Liver (tissue), 9 donors: ENCODE data around the gene SLC26A11. TPM values are rescaled to one million over a fixed set of nuclear protein-coding genes. Genes with fewer than 3 reads are reported as not detected.

Experiments
- DNase-seq: peaks from one replicate; pipeline ENCODE4 v3.0.0-alpha.2; 2017; ENCODE audit warnings: low spot score
- H3K27ac ChIP-seq, 2 donors: one replicate each; pipeline ENCODE4 v1.7.0; 2013; ENCODE audit warnings: inconsistent platforms in 2 of 2, low read length in 2 of 2, control low read depth in 1 of 2, low read depth in 1 of 2, mild to moderate bottlenecking in 1 of 2
- H3K27me3 ChIP-seq, 4 donors: one replicate each; pipeline versions ENCODE4 v1.6.1 to v1.7.0; 2013; ENCODE audit warnings: low read length in 3 of 4, inconsistent platforms in 1 of 4, mild to moderate bottlenecking in 1 of 4, moderate library complexity in 1 of 4; ENCODE audit not compliant: control insufficient read depth in 4 of 4, insufficient read depth in 4 of 4
- H3K36me3 ChIP-seq, 4 donors: one replicate each; pipeline versions ENCODE4 v1.6.1 to v1.7.0; 2013; ENCODE audit warnings: low read length in 3 of 4, mild to moderate bottlenecking in 3 of 4, low read depth in 1 of 4, moderate library complexity in 1 of 4; ENCODE audit not compliant: control insufficient read depth in 4 of 4, insufficient read depth in 3 of 4
- H3K4me1 ChIP-seq, 4 donors: one replicate each; pipeline versions ENCODE4 v1.6.1 to v1.7.0; 2013; ENCODE audit warnings: low read length in 3 of 4, mild to moderate bottlenecking in 3 of 4, moderate library complexity in 1 of 4; ENCODE audit not compliant: control insufficient read depth in 4 of 4, insufficient read depth in 4 of 4
- H3K4me3 ChIP-seq, 3 donors: one replicate each; pipeline versions ENCODE4 v1.6.1 to v1.7.0; 2013; ENCODE audit warnings: low read length in 3 of 3, control low read depth in 1 of 3, low read depth in 1 of 3, mild to moderate bottlenecking in 1 of 3
- H3K9ac ChIP-seq, 2 donors: one replicate each; pipeline ENCODE4 v1.7.0; 2013; ENCODE audit warnings: low read length in 2 of 2, mild to moderate bottlenecking in 2 of 2, moderate library complexity in 2 of 2, control low read depth in 1 of 2, low read depth in 1 of 2
- H3K9me3 ChIP-seq, 4 donors: one replicate each; pipeline versions ENCODE4 v1.6.1 to v1.7.0; 2013; ENCODE audit warnings: low read length in 3 of 4; ENCODE audit not compliant: control insufficient read depth in 4 of 4
- FOXA1 ChIP-seq: IDR thresholded peaks from 2 replicates; pipeline ENCODE4 v1.6.1; 2016; ENCODE audit warnings: antibody characterized with exemption
- FOXA2 ChIP-seq: IDR thresholded peaks from 2 replicates; pipeline ENCODE4 v1.6.1; 2016; ENCODE audit warnings: antibody characterized with exemption
- GABPA ChIP-seq, 2 donors: IDR thresholded peaks in 1 of 2; conservative IDR thresholded peaks in 1 of 2; 2 replicates each; pipeline ENCODE4 v1.6.1; 2016; ENCODE audit warnings: antibody characterized with exemption in 2 of 2, mild to moderate bottlenecking in 1 of 2, moderate library complexity in 1 of 2
- HNF4A ChIP-seq, 2 donors: conservative IDR thresholded peaks; 2 replicates each; pipeline ENCODE4 v1.6.1; 2016; ENCODE audit warnings: antibody characterized with exemption in 2 of 2, mild to moderate bottlenecking in 2 of 2
- HNF4G ChIP-seq: IDR thresholded peaks from 2 replicates; pipeline ENCODE4 v1.6.1; 2016; ENCODE audit warnings: antibody characterized with exemption
- JUND ChIP-seq, 2 donors: IDR thresholded peaks; 2 replicates each; pipeline ENCODE4 v1.6.1; 2016; ENCODE audit warnings: antibody characterized with exemption in 2 of 2
- NR2F2 ChIP-seq: IDR thresholded peaks from 2 replicates; pipeline ENCODE4 v1.6.1; 2016; ENCODE audit warnings: antibody characterized with exemption
- RAD21 ChIP-seq, 2 donors: IDR thresholded peaks; 2 replicates each; pipeline ENCODE4 v1.6.1; 2016; ENCODE audit warnings: antibody characterized with exemption in 2 of 2, mild to moderate bottlenecking in 2 of 2
- RXRA ChIP-seq, 2 donors: IDR thresholded peaks; 2 replicates each; pipeline ENCODE4 v1.6.1; 2017 to 2018; ENCODE audit warnings: antibody characterized with exemption in 2 of 2, mild to moderate bottlenecking in 1 of 2
- SP1 ChIP-seq: IDR thresholded peaks from 2 replicates; pipeline ENCODE4 v1.6.1; 2018; ENCODE audit warnings: antibody characterized with exemption, mild to moderate bottlenecking
- TAF1 ChIP-seq: conservative IDR thresholded peaks from 2 replicates; pipeline ENCODE4 v1.6.1; 2016; ENCODE audit warnings: antibody characterized with exemption, mild to moderate bottlenecking
- YY1 ChIP-seq: IDR thresholded peaks from 2 replicates; pipeline ENCODE4 v1.6.1; 2016; ENCODE audit warnings: antibody characterized with exemption, mild to moderate bottlenecking
- WGBS: extraction: QIAGEN DNeasy Blood & Tissue Kit; methylation state at CpG from one replicate; pipeline ENCODE4 v1.1.7; 2013; 5-methylcytosine and 5-hydroxymethylcytosine counted together
- polyA plus RNA-seq, 2 donors: library from polyadenylated mRNA; stranded (reverse) in 1 of 2; unstranded in 1 of 2; fragments of 200-250 nt in 1 of 2; fragments of >200 nt in 1 of 2; fragmentation: Nextera tagmentation in 1 of 2; extraction: Ambion mirVana in 1 of 2; gene quantifications; one replicate each; pipeline versions ENCODE4 v1.2.1 to v1.2.3, GENCODE V29; 2013 to 2015
- total RNA-seq, 2 donors: library from RNA; depleted of rRNA; stranded (reverse); fragments of >200 nt; gene quantifications; one replicate each; pipeline ENCODE4 v1.2.3, GENCODE V29; 2014
- TF ChIP-seq, protein P1 (sequence below): fragments of 150-350 bp; IDR thresholded peaks from 2 replicates; pipeline ENCODE4 v1.5.1; 2017; ENCODE audit warnings: improper control_type of control experiment, low read depth, low read length; ENCODE audit not compliant: missing input control
- TF ChIP-seq, protein P2 (sequence below): IDR thresholded peaks from 2 replicates; pipeline ENCODE4 v1.6.1; 2016; ENCODE audit warnings: antibody characterized with exemption
- TF ChIP-seq, protein P3 (sequence below): IDR thresholded peaks from 2 replicates; pipeline ENCODE4 v1.6.1; 2016; ENCODE audit warnings: antibody characterized with exemption
- TF ChIP-seq, protein P4 (sequence below): IDR thresholded peaks from 2 replicates; pipeline ENCODE4 v1.6.1; 2016; ENCODE audit warnings: antibody characterized with exemption
- donor health status: healthy.
- donor health status: healthy.
- donor health status: healthy.
- donor health status: healthy.
- donor health status: healthy.

SLC26A11 gene
- total and polyA plus RNA-seq, 4 donors, result 3.3 to 8.2 (median 5.6) TPM

DNA sequence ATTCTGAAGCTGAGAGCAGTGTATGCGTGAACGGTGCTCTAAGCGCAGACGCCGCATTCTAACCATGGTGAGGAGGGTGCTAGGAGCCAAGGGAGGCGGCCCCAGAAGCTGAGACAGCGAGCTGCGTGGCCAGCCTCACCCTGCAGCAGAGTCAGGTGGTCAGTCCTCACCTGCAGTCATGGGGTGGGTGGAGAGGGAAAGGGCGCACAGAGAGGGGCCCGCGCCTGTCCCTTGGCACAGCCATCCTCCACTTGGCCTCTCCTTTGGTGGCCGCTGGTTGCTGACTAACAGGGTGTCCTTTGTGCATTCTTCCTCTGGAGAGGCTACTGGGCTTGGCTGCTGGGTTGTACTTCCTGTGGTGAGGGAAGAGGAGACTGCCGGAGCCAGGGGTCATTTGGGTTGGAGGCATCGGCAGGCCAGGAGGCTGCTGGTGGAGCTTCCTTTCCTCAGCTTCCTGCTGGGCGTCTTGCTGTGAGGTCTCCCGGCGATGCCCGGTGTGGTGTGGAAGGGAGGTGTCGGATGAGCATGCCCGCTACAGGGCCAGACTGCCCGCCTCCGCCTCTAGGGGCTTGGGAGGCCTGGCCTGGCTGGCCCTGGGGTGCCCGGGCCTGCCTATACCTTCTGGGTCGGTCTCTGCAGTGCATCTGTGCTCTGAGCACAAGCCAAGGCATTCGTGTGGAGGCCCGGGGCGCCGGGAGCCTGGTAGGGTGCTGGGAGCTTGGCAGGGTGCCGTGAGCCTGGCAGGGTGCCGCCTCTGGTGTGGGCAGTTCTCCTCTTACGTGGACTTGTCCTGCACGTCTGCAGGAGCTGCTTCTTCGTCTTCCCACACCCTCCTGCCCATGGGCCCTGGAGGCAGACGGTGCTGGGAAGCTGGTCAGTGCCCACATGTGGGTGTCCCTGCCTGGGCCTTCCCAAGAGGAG, 57.8 kb downstream of the SLC26A11 start:
- TF ChIP-seq, protein P1, sequence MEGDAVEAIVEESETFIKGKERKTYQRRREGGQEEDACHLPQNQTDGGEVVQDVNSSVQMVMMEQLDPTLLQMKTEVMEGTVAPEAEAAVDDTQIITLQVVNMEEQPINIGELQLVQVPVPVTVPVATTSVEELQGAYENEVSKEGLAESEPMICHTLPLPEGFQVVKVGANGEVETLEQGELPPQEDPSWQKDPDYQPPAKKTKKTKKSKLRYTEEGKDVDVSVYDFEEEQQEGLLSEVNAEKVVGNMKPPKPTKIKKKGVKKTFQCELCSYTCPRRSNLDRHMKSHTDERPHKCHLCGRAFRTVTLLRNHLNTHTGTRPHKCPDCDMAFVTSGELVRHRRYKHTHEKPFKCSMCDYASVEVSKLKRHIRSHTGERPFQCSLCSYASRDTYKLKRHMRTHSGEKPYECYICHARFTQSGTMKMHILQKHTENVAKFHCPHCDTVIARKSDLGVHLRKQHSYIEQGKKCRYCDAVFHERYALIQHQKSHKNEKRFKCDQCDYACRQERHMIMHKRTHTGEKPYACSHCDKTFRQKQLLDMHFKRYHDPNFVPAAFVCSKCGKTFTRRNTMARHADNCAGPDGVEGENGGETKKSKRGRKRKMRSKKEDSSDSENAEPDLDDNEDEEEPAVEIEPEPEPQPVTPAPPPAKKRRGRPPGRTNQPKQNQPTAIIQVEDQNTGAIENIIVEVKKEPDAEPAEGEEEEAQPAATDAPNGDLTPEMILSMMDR, result no peak
- TF ChIP-seq JUND (IDR thresholded peaks at IDR 0.05) (no peak), GABPA (IDR thresholded peaks at IDR 0.05 in 1 of 2, conservative IDR thresholded peaks at IDR 0.05 in 1 of 2) (no peak), FOXA2 (no peak), NR2F2 (peak; percentile 74), RXRA (IDR thresholded peaks at IDR 0.05) (peak in 1 of 2 donors; percentile 20), TAF1 (no peak), YY1 (no peak)
- 83% methylated on average over 34 of the region's 34 CpGs for WGBS
- Histone ChIP-seq H3K27me3 (no peaks in the 10 kb centered on the region), H3K36me3 (peaks cover 0 to 21% (median 9%) of the 10 kb centered on the region in 4 donors), H3K27ac (peak overlapping the region in 1 of 2 donors; percentile 31), H3K9ac (no peak overlapping the region), H3K4me3 (no peak overlapping the region), H3K4me1 (no peaks in the 10 kb centered on the region), H3K9me3 (no peaks in the 10 kb centered on the region)
- DNase-seq, result no peak

DNA sequence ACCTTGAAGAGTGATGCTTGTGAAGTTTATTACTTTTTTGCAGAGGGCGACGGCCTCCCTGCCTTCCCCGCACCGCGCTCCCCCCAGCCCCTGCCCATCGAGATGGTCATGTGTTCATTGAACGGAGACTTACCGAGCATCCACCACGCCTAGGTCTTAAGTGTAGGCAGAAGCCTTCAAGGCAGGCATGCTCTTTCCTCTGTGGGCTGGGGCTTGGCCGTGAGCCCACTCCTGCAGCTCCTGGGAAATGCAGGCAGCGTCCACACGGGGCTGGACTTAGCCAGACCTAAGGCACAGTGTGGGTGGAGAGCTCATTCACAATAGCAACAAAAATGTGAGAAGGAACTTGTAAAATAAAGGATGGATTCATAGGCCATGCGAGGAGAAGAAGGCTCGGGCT, 59.7 kb downstream of the SLC26A11 start:
- no peaks in the 10 kb centered on the region for H3K4me1 ChIP-seq
- TF ChIP-seq RXRA (IDR thresholded peaks at IDR 0.05) (no peak), FOXA1 (no peak), RAD21 (IDR thresholded peaks at IDR 0.05) (peak in 1 of 2 donors; percentile 45)
- H3K27me3 ChIP-seq, result no peaks in the 10 kb centered on the region
- H3K27ac ChIP-seq, result no peak overlapping the region
- no peak overlapping the region for H3K4me3 ChIP-seq
- H3K9me3 ChIP-seq, result no peaks in the 10 kb centered on the region
- peaks cover 0 to 20% (median 4%) of the 10 kb centered on the region in 4 donors for H3K36me3 ChIP-seq
- H3K9ac ChIP-seq, result no peak overlapping the region
- no peak for DNase-seq
- WGBS, result 73% methylated on average over 14 of the region's 14 CpGs

DNA sequence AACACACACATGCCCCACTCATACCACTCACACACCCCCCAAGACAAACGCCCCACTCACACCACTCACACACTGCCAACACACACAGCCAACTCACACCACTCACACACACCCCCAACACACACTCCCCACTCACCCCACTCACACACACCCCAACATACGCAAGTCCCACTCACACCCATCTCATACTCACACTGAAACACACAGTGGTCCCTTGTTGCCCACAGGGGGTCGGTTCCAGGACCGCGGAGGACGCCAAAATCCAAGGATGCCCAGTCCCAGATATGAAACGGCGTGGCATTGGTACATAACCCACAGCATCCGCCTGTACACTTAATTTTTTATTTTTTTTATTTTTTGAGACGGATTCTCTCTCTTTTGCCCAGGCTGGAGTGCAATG, 61.3 kb downstream of the SLC26A11 start:
- Histone ChIP-seq H3K27ac (no peak overlapping the region), H3K4me3 (no peak overlapping the region), H3K9ac (no peak overlapping the region), H3K9me3 (no peaks in the 10 kb centered on the region), H3K4me1 (no peaks in the 10 kb centered on the region), H3K36me3 (peaks cover 0 to 16% (median 4%) of the 10 kb centered on the region in 4 donors), H3K27me3 (no peaks in the 10 kb centered on the region)
- 95% methylated on average over 10 of the region's 10 CpGs for WGBS
- TF ChIP-seq FOXA2 (no peak), HNF4A (conservative IDR thresholded peaks at IDR 0.05) (no peak), RXRA (IDR thresholded peaks at IDR 0.05) (no peak), RAD21 (IDR thresholded peaks at IDR 0.05) (no peak), JUND (IDR thresholded peaks at IDR 0.05) (no peak), TAF1 (no peak), NR2F2 (no peak), GABPA (IDR thresholded peaks at IDR 0.05 in 1 of 2, conservative IDR thresholded peaks at IDR 0.05 in 1 of 2) (no peak), YY1 (no peak), HNF4G (no peak), FOXA1 (no peak), SP1 (no peak)
- TF ChIP-seq, protein P2, sequence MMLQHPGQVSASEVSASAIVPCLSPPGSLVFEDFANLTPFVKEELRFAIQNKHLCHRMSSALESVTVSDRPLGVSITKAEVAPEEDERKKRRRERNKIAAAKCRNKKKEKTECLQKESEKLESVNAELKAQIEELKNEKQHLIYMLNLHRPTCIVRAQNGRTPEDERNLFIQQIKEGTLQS, result no peak
- TF ChIP-seq, protein P3, sequence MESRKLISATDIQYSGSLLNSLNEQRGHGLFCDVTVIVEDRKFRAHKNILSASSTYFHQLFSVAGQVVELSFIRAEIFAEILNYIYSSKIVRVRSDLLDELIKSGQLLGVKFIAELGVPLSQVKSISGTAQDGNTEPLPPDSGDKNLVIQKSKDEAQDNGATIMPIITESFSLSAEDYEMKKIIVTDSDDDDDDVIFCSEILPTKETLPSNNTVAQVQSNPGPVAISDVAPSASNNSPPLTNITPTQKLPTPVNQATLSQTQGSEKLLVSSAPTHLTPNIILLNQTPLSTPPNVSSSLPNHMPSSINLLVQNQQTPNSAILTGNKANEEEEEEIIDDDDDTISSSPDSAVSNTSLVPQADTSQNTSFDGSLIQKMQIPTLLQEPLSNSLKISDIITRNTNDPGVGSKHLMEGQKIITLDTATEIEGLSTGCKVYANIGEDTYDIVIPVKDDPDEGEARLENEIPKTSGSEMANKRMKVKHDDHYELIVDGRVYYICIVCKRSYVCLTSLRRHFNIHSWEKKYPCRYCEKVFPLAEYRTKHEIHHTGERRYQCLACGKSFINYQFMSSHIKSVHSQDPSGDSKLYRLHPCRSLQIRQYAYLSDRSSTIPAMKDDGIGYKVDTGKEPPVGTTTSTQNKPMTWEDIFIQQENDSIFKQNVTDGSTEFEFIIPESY, result no peak
- TF ChIP-seq, protein P4, sequence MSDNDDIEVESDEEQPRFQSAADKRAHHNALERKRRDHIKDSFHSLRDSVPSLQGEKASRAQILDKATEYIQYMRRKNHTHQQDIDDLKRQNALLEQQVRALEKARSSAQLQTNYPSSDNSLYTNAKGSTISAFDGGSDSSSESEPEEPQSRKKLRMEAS, result no peak
- DNase-seq, result no peak
